Measurements from ENCODE around the gene ACP7. TPM values are rescaled to one million over a fixed set of nuclear protein-coding genes. Genes with fewer than 3 reads are reported as not detected.

ACP7 gene
- total and polyA plus RNA-seq, 2 experiments from 2014 or later = 0.27 to 0.45 TPM

DNA sequence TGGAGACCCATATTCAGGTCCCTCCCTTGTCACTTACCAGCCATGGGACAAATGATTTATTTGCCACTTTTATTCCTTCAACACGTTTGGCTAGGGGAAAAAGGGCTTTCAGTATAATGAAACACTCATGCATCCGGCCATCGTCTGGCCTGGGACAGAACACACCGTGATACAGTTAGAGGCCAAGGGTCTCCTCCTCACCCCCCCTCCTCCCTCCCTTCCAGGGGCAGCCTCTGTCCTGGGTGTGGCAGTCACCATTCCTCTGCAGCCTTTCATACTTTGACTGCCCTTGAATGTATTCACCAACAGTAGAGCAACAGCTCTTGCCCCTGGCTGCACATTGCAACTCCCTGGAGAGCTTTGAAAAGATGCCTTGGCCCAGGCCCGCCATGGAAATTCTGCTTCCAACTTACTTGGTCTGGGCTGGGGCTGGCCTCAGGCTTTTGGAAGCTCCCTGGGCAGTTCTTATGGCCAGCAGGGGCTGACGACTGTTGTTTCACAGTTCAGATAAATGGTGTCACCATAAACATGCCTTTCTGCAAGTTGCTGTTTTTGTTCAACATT, 44.4 kb downstream of the ACP7 start:
- ATAC-seq (no peak), DNase-seq (ENCODE audit: low spot score) (no peak)
- Mint-ChIP-seq H3K27ac (no peak overlapping the region), H3K4me1 (peaks cover 61% of the 10 kb centered on the region), H3K9me3 (no peaks in the 10 kb centered on the region), H3K4me3 (no peak overlapping the region), H3K36me3 (ENCODE audit: low read depth) (no peaks in the 10 kb centered on the region), H3K27me3 (ENCODE audit: insufficient read depth, low read depth, poor library complexity) (peaks cover 20% of the 10 kb centered on the region)
- no peak overlapping the region for H3K27ac ChIP-seq (ENCODE audit: low read depth)
- H3K4me2 ChIP-seq = no peak overlapping the region
- H3K79me2 ChIP-seq (replicated peaks; ENCODE audit: insufficient read depth) = peaks cover 73% of the 10 kb centered on the region
- no peaks in the 10 kb centered on the region for H3K36me3 ChIP-seq (ENCODE audit: insufficient read depth)
- no peaks in the 10 kb centered on the region for H3K9me2 ChIP-seq (ENCODE audit: insufficient read depth)
- no peaks in the 10 kb centered on the region for H3K27me3 ChIP-seq (ENCODE audit: insufficient read depth)
- peaks cover 19% of the 10 kb centered on the region for H4K20me1 ChIP-seq (replicated peaks; ENCODE audit: insufficient read depth)
- no peak overlapping the region for H2AFZ ChIP-seq
- H3F3A ChIP-seq (replicated peaks; ENCODE audit: low read depth) = no peaks in the 10 kb centered on the region; the same call in 1 of the 2 replicates
- TF ChIP-seq POLR2AphosphoS5 (IDR thresholded peaks at IDR 0.05; ENCODE audit: low read depth) = no peak
- TF ChIP-seq CTCF (conservative IDR thresholded peaks at IDR 0.05; ENCODE audit: low read depth in 2 of 2) = no peak
- TF ChIP-seq, protein P1, sequence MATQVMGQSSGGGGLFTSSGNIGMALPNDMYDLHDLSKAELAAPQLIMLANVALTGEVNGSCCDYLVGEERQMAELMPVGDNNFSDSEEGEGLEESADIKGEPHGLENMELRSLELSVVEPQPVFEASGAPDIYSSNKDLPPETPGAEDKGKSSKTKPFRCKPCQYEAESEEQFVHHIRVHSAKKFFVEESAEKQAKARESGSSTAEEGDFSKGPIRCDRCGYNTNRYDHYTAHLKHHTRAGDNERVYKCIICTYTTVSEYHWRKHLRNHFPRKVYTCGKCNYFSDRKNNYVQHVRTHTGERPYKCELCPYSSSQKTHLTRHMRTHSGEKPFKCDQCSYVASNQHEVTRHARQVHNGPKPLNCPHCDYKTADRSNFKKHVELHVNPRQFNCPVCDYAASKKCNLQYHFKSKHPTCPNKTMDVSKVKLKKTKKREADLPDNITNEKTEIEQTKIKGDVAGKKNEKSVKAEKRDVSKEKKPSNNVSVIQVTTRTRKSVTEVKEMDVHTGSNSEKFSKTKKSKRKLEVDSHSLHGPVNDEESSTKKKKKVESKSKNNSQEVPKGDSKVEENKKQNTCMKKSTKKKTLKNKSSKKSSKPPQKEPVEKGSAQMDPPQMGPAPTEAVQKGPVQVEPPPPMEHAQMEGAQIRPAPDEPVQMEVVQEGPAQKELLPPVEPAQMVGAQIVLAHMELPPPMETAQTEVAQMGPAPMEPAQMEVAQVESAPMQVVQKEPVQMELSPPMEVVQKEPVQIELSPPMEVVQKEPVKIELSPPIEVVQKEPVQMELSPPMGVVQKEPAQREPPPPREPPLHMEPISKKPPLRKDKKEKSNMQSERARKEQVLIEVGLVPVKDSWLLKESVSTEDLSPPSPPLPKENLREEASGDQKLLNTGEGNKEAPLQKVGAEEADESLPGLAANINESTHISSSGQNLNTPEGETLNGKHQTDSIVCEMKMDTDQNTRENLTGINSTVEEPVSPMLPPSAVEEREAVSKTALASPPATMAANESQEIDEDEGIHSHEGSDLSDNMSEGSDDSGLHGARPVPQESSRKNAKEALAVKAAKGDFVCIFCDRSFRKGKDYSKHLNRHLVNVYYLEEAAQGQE (IDR thresholded peaks at IDR 0.05; ENCODE audit: unreplicated experiment) = no peak
- TF ChIP-seq STAT1 (IDR thresholded peaks at IDR 0.05; ENCODE audit: unreplicated experiment) = no peak
- TF ChIP-seq ZNF114 (CRISPR knock-in tag; IDR thresholded peaks at IDR 0.05) = no peak
- no peak for TF ChIP-seq EZH2 (IDR thresholded peaks at IDR 0.05; ENCODE audit: low read depth, unreplicated experiment)
- TF ChIP-seq, protein P2, sequence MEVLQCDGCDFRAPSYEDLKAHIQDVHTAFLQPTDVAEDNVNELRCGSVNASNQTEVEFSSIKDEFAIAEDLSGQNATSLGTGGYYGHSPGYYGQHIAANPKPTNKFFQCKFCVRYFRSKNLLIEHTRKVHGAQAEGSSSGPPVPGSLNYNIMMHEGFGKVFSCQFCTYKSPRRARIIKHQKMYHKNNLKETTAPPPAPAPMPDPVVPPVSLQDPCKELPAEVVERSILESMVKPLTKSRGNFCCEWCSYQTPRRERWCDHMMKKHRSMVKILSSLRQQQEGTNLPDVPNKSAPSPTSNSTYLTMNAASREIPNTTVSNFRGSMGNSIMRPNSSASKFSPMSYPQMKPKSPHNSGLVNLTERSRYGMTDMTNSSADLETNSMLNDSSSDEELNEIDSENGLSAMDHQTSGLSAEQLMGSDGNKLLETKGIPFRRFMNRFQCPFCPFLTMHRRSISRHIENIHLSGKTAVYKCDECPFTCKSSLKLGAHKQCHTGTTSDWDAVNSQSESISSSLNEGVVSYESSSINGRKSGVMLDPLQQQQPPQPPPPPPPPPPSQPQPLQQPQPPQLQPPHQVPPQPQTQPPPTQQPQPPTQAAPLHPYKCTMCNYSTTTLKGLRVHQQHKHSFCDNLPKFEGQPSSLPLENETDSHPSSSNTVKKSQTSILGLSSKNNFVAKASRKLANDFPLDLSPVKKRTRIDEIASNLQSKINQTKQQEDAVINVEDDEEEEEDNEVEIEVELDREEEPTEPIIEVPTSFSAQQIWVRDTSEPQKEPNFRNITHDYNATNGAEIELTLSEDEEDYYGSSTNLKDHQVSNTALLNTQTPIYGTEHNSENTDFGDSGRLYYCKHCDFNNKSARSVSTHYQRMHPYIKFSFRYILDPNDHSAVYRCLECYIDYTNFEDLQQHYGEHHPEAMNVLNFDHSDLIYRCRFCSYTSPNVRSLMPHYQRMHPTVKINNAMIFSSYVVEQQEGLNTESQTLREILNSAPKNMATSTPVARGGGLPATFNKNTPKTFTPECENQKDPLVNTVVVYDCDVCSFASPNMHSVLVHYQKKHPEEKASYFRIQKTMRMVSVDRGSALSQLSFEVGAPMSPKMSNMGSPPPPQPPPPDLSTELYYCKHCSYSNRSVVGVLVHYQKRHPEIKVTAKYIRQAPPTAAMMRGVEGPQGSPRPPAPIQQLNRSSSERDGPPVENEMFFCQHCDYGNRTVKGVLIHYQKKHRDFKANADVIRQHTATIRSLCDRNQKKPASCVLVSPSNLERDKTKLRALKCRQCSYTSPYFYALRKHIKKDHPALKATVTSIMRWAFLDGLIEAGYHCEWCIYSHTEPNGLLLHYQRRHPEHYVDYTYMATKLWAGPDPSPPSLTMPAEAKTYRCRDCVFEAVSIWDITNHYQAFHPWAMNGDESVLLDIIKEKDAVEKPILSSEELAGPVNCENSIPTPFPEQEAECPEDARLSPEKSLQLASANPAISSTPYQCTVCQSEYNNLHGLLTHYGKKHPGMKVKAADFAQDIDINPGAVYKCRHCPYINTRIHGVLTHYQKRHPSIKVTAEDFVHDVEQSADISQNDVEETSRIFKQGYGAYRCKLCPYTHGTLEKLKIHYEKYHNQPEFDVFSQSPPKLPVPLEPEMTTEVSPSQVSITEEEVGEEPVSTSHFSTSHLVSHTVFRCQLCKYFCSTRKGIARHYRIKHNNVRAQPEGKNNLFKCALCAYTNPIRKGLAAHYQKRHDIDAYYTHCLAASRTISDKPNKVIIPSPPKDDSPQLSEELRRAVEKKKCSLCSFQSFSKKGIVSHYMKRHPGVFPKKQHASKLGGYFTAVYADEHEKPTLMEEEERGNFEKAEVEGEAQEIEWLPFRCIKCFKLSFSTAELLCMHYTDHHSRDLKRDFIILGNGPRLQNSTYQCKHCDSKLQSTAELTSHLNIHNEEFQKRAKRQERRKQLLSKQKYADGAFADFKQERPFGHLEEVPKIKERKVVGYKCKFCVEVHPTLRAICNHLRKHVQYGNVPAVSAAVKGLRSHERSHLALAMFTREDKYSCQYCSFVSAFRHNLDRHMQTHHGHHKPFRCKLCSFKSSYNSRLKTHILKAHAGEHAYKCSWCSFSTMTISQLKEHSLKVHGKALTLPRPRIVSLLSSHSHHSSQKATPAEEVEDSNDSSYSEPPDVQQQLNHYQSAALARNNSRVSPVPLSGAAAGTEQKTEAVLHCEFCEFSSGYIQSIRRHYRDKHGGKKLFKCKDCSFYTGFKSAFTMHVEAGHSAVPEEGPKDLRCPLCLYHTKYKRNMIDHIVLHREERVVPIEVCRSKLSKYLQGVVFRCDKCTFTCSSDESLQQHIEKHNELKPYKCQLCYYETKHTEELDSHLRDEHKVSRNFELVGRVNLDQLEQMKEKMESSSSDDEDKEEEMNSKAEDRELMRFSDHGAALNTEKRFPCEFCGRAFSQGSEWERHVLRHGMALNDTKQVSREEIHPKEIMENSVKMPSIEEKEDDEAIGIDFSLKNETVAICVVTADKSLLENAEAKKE (CRISPR knock-in tag; IDR thresholded peaks at IDR 0.05) = no peak
- TF ChIP-seq JUNB (IDR thresholded peaks at IDR 0.05; ENCODE audit: unreplicated experiment) = no peak
- no peak for TF ChIP-seq CREB1 (CRISPR knock-in tag; IDR thresholded peaks at IDR 0.05; ENCODE audit: low read depth)
- no peak for TF ChIP-seq NANOG (IDR thresholded peaks at IDR 0.05; ENCODE audit: borderline replicate concordance)
- TF ChIP-seq, protein P3, sequence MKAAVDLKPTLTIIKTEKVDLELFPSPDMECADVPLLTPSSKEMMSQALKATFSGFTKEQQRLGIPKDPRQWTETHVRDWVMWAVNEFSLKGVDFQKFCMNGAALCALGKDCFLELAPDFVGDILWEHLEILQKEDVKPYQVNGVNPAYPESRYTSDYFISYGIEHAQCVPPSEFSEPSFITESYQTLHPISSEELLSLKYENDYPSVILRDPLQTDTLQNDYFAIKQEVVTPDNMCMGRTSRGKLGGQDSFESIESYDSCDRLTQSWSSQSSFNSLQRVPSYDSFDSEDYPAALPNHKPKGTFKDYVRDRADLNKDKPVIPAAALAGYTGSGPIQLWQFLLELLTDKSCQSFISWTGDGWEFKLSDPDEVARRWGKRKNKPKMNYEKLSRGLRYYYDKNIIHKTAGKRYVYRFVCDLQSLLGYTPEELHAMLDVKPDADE (IDR thresholded peaks at IDR 0.05) = no peak
- TF ChIP-seq EZH2phosphoT487 (IDR thresholded peaks at IDR 0.05; ENCODE audit: unreplicated experiment) = no peak
- TF ChIP-seq ZNF331 (CRISPR knock-in tag; IDR thresholded peaks at IDR 0.05; ENCODE audit: low read depth) = no peak
- H3K4me1 ChIP-seq (ENCODE audit: insufficient read depth) = peaks cover 43% of the 10 kb centered on the region
- no peak overlapping the region for H3K4me3 ChIP-seq
